Activated B cell treated with CpG ODN at 0.5 μM for 24 hours (primary cell): ENCODE results near the gene CDH1. TPM values are rescaled to one million over a fixed set of nuclear protein-coding genes. Genes with fewer than 3 reads are reported as not detected.

Experiments used
- ATAC-seq: fragments of 200-7000 bp; cut with Tn5 transposase; one replicate; pipeline ENCODE4 v1.10.0; 2021; ENCODE audit warnings: low read depth, mild to moderate bottlenecking, moderate library complexity
- CTCF ChIA-PET: fragments of 350-600 bp; sonication (Branson Sonifier 250); formaldehyde crosslinking; loops from one replicate; lab custom pipeline; 2021; ENCODE audit warnings: antibody characterized with exemption; lab: Charles Lee
- POLR2A ChIA-PET: fragments of 350-600 bp; sonication (Branson Sonifier 250); formaldehyde crosslinking; loops from one replicate; lab custom pipeline; 2021; ENCODE audit warnings: antibody characterized with exemption; lab: Charles Lee
- DNase-seq: peaks from one replicate; pipeline ENCODE4 v3.0.0; 2022
- H3K27ac Mint-ChIP-seq: one replicate; pipeline ENCODE4 v1.8.0; 2020; ENCODE audit warnings: mixed read lengths
- H3K27me3 Mint-ChIP-seq: one replicate; pipeline ENCODE4 v1.8.0; 2021; ENCODE audit warnings: mixed read lengths
- H3K36me3 Mint-ChIP-seq: one replicate; pipeline ENCODE4 v1.8.0; 2021; ENCODE audit warnings: low read depth, mixed read lengths
- H3K4me1 Mint-ChIP-seq: one replicate; pipeline ENCODE4 v1.8.0; 2021; ENCODE audit warnings: mixed read lengths
- H3K4me3 Mint-ChIP-seq: one replicate; pipeline ENCODE4 v1.8.0; 2020; ENCODE audit warnings: mild to moderate bottlenecking, mixed read lengths
- H3K9me3 Mint-ChIP-seq: one replicate; pipeline ENCODE4 v1.8.0; 2020; ENCODE audit warnings: mixed read lengths
- CTCF ChIP-seq: fragments of 200-600 bp; IDR thresholded peaks from one replicate; pipeline ENCODE4 v1.8.0; 2022; ENCODE audit warnings: antibody characterized with exemption, mild to moderate bottlenecking
- intact Hi-C: fragments of 100-400 bp; cut with micrococcal nuclease; formaldehyde crosslinking; loops from one replicate; pipeline ENCODE4 v1.15.1; 2024
- total RNA-seq: library from RNA; stranded (reverse); gene quantifications from 2 replicates; pipeline ENCODE4 v1.2.3, GENCODE V29; 2022

The CDH1 gene
- total RNA-seq, 1 donor from 2014 or later, result 8.2 TPM

- DNase-seq (no peak), ATAC-seq (no peak)
- peaks cover 30% of the 10 kb centered on the region for H3K36me3 Mint-ChIP-seq
- no peaks in the 10 kb centered on the region for H3K27me3 Mint-ChIP-seq
- no peak overlapping the region for H3K4me3 Mint-ChIP-seq
- intact Hi-C loops, result no loop called here
- CTCF ChIA-PET, result no interaction called here
- H3K4me1 Mint-ChIP-seq, result no peaks in the 10 kb centered on the region
- POLR2A ChIA-PET, result interaction anchor here (0.8 kb wide), 1 partner anchor 11 kb away, joined by 5 read pairs; no protein-coding TSS in a partner anchor
- TF ChIP-seq CTCF, result no peak
- peaks cover 3% of the 10 kb centered on the region for H3K9me3 Mint-ChIP-seq
- H3K27ac Mint-ChIP-seq, result no peak overlapping the region
Measured at GRCh38 chr16:68857479-68857878, 120.4 kb downstream of the CDH1 start.

GRCh38 chr16:68859828-68860227 lies 122.7 kb downstream of the CDH1 start:
- TF ChIP-seq CTCF, result no peak
- CTCF ChIA-PET, result no interaction called here
- Mint-ChIP-seq H3K36me3 (peaks cover 48% of the 10 kb centered on the region), H3K27ac (no peak overlapping the region), H3K9me3 (peaks cover 3% of the 10 kb centered on the region), H3K27me3 (no peaks in the 10 kb centered on the region), H3K4me3 (no peak overlapping the region), H3K4me1 (peaks cover 3% of the 10 kb centered on the region)
- no peak for DNase-seq
- no peak for ATAC-seq
- intact Hi-C loops, result no loop called here
- POLR2A ChIA-PET, result no interaction called here

GRCh38 chr16:68860978-68861892 lies 124.1 kb downstream of the CDH1 start:
- no peak for DNase-seq
- ChIA-PET CTCF (no interaction called here), POLR2A (no interaction called here)
- Mint-ChIP-seq H3K27ac (no peak overlapping the region), H3K27me3 (no peaks in the 10 kb centered on the region), H3K4me3 (no peak overlapping the region), H3K36me3 (peaks cover 53% of the 10 kb centered on the region), H3K9me3 (peaks cover 3% of the 10 kb centered on the region), H3K4me1 (peaks cover 10% of the 10 kb centered on the region)
- intact Hi-C loops, result no loop called here
- TF ChIP-seq CTCF, result no peak
- no peak for ATAC-seq

- no peak for TF ChIP-seq CTCF
- ChIA-PET CTCF (no interaction called here), POLR2A (no interaction called here)
- no peaks in the 10 kb centered on the region for H3K27me3 Mint-ChIP-seq
- peaks cover 10% of the 10 kb centered on the region for H3K4me1 Mint-ChIP-seq
- no peaks in the 10 kb centered on the region for H3K9me3 Mint-ChIP-seq
- H3K27ac Mint-ChIP-seq, result no peak overlapping the region
- H3K36me3 Mint-ChIP-seq, result peaks cover 63% of the 10 kb centered on the region
- intact Hi-C loops, result no loop called here
- peak; percentile 40 for ATAC-seq
- no peak overlapping the region for H3K4me3 Mint-ChIP-seq
- no peak for DNase-seq
Measured at GRCh38 chr16:68866933-68867332, 129.8 kb downstream of the CDH1 start.

- no peak for TF ChIP-seq CTCF
- Mint-ChIP-seq H3K9me3 (no peaks in the 10 kb centered on the region), H3K27me3 (no peaks in the 10 kb centered on the region), H3K4me1 (peaks cover 9% of the 10 kb centered on the region), H3K27ac (no peak overlapping the region), H3K4me3 (no peak overlapping the region), H3K36me3 (peaks cover 61% of the 10 kb centered on the region)
- intact Hi-C loops, result no loop called here
- CTCF ChIA-PET, result no interaction called here
- ATAC-seq (no peak), DNase-seq (no peak)
- POLR2A ChIA-PET, result interaction anchor here (0.8 kb wide), 1 partner anchor 24 kb away, joined by 3 read pairs; no protein-coding TSS in a partner anchor
Measured at GRCh38 chr16:68869492-68870088, 132.5 kb downstream of the CDH1 start.
